H1 (cell line): Measurements from ENCODE around the gene LMAN1L. TPM values are rescaled to one million over a fixed set of nuclear protein-coding genes. Genes with fewer than 3 reads are reported as not detected.

Experiments used
- CTCF ChIA-PET: fragments of 300-600 bp; sonication (Branson Sonifier 250); formaldehyde crosslinking; loops from one replicate; lab custom pipeline; 2021; ENCODE audit not compliant: partially characterized antibody; lab: Charles Lee
- POLR2A ChIA-PET: fragments of 300-600 bp; sonication (Branson Sonifier 250); formaldehyde crosslinking; loops from one replicate; lab custom pipeline; 2021; ENCODE audit warnings: inconsistent platforms; ENCODE audit not compliant: partially characterized antibody; lab: Charles Lee
- DNase-seq, 2 experiments: peaks; one replicate each; pipeline versions ENCODE4 v3.0.0 to v3.0.0-alpha.2; 2010 to 2022; ENCODE audit warnings: low spot score in 2 of 2, low read depth in 1 of 2, mixed read lengths in 1 of 2
- FAIRE-seq: peaks from 2 replicates; lab custom pipeline; 2011; peaks lifted over from hg19 to GRCh38; lab: Jason Lieb, UNC
- H2AFZ ChIP-seq: 2 replicates; pipeline ENCODE4 v1.8.1; 2012; ENCODE audit warnings: low read length, inconsistent platforms
- H2AK5ac ChIP-seq: 2 replicates; pipeline ENCODE4 v1.6.1; 2013; ENCODE audit warnings: low read depth, low read length
- H2BK120ac ChIP-seq: replicated peaks from 2 replicates; pipeline ENCODE3; 2013; ENCODE audit warnings: low read depth, low read length, inconsistent platforms
- H2BK12ac ChIP-seq: 2 replicates; pipeline ENCODE4 v1.6.1; 2013; ENCODE audit warnings: low read depth, low read length
- H2BK15ac ChIP-seq: 2 replicates; pipeline ENCODE4 v1.6.1; 2013; ENCODE audit warnings: low read length
- H2BK20ac ChIP-seq: 2 replicates; pipeline ENCODE4 v1.6.1; 2013; ENCODE audit warnings: low read length
- H2BK5ac ChIP-seq: 2 replicates; pipeline ENCODE4 v1.6.1; 2013; ENCODE audit warnings: low read depth, low read length
- H3K14ac ChIP-seq: 2 replicates; pipeline ENCODE4 v1.6.1; 2013; ENCODE audit warnings: inconsistent platforms; ENCODE audit not compliant: insufficient read length
- H3K18ac ChIP-seq: 2 replicates; pipeline ENCODE4 v1.6.1; 2013; ENCODE audit warnings: low read length; ENCODE audit errors: extremely low read depth
- H3K23ac ChIP-seq: 2 replicates; pipeline ENCODE4 v1.6.1; 2013; ENCODE audit warnings: inconsistent platforms; ENCODE audit not compliant: insufficient read length
- H3K23me2 ChIP-seq: 2 replicates; pipeline ENCODE4 v1.6.1; 2013; ENCODE audit warnings: low read depth, low read length
- H3K27ac ChIP-seq: 2 replicates; pipeline ENCODE4 v1.6.1; 2011; ENCODE audit warnings: low read depth, low read length, inconsistent platforms
- H3K27me3 ChIP-seq, 4 experiments: replicated peaks in 1 of 4; 1 replicate in 1 of 4; 2 replicates in 3 of 4; pipeline versions ENCODE4 v1.6.1 to v1.8.1; 2011 to 2013; ENCODE audit warnings: low read length in 3 of 4, mild to moderate bottlenecking in 3 of 4, inconsistent platforms in 2 of 4, mixed read lengths in 2 of 4, moderate library complexity in 1 of 4; ENCODE audit not compliant: control insufficient read depth in 3 of 4, insufficient read depth in 3 of 4; ENCODE audit errors: extremely low read depth in 1 of 4
- H3K36me3 ChIP-seq, 4 experiments: 2 replicates each; pipeline versions ENCODE4 v1.6.1 to v1.8.1; 2011 to 2013; ENCODE audit warnings: mild to moderate bottlenecking in 4 of 4, low read length in 3 of 4, moderate library complexity in 2 of 4, control low read depth in 1 of 4, inconsistent platforms in 1 of 4; ENCODE audit not compliant: insufficient read depth in 4 of 4, control insufficient read depth in 2 of 4
- H3K4ac ChIP-seq: replicated peaks from 2 replicates; pipeline ENCODE3; 2013; ENCODE audit warnings: low read length, low read depth, mixed read lengths, inconsistent platforms; ENCODE audit not compliant: insufficient read length
- H3K4me1 ChIP-seq, 4 experiments: replicated peaks in 1 of 4; 1 replicate in 1 of 4; 2 replicates in 3 of 4; pipeline versions ENCODE4 v1.6.1 to v1.8.1; 2011 to 2013; ENCODE audit warnings: low read length in 3 of 4, inconsistent platforms in 2 of 4, mixed read lengths in 1 of 4; ENCODE audit not compliant: insufficient read depth in 4 of 4, control insufficient read depth in 3 of 4
- H3K4me2 ChIP-seq, 2 experiments: 2 replicates each; pipeline versions ENCODE4 v1.6.1 to v1.8.1; 2011 to 2013; ENCODE audit warnings: low read depth in 2 of 2, low read length in 2 of 2, control low read depth in 1 of 2, inconsistent platforms in 1 of 2, mild to moderate bottlenecking in 1 of 2; ENCODE audit not compliant: insufficient read depth in 1 of 2
- H3K4me3 ChIP-seq, 4 experiments: fragments of 200-600, 300-600 bp in 1 of 4; sonication (generic), shearing (Covaris generic), sonication (Bioruptor Twin) in 1 of 4; 2 replicates each; pipeline versions ENCODE4 v1.5.1 to v1.8.1; 2011 to 2016; ENCODE audit warnings: low read length in 4 of 4, low read depth in 3 of 4, control low read depth in 2 of 4, inconsistent platforms in 2 of 4, mild to moderate bottlenecking in 2 of 4, mixed read lengths in 1 of 4, moderate library complexity in 1 of 4; ENCODE audit not compliant: insufficient read depth in 2 of 4; ENCODE audit errors: extremely low read depth in 1 of 4
- H3K56ac ChIP-seq: replicated peaks from 2 replicates; pipeline ENCODE3; 2013; ENCODE audit warnings: low read depth, mild to moderate bottlenecking, mixed read lengths, low read length, inconsistent platforms; ENCODE audit not compliant: insufficient read length
- H3K79me1 ChIP-seq: 2 replicates; pipeline ENCODE4 v1.6.1; 2013; ENCODE audit warnings: low read depth, low read length, control low read depth
- H3K79me2 ChIP-seq, 2 experiments: 2 replicates each; pipeline versions ENCODE4 v1.6.1 to v1.8.1; 2012 to 2013; ENCODE audit warnings: low read length in 2 of 2, mild to moderate bottlenecking in 2 of 2, inconsistent platforms in 1 of 2; ENCODE audit not compliant: insufficient read depth in 2 of 2, control insufficient read depth in 1 of 2
- H3K9ac ChIP-seq, 4 experiments: replicated peaks in 1 of 4; 1 replicate in 1 of 4; 2 replicates in 3 of 4; pipeline versions ENCODE4 v1.6.1 to v1.8.1; 2011 to 2013; ENCODE audit warnings: low read depth in 3 of 4, low read length in 3 of 4, control low read depth in 2 of 4, mild to moderate bottlenecking in 2 of 4, moderate library complexity in 2 of 4, inconsistent platforms in 1 of 4; ENCODE audit errors: extremely low read depth in 1 of 4
- H3K9me3 ChIP-seq, 2 experiments: 2 replicates each; pipeline versions ENCODE4 v1.6.1 to v1.8.1; 2012 to 2013; ENCODE audit warnings: mild to moderate bottlenecking in 2 of 2, moderate library complexity in 2 of 2, control low read depth in 1 of 2, inconsistent platforms in 1 of 2, low read depth in 1 of 2, low read length in 1 of 2, mixed read lengths in 1 of 2; ENCODE audit not compliant: insufficient read depth in 2 of 2
- H4K20me1 ChIP-seq, 2 experiments: replicated peaks in 1 of 2; 2 replicates each; pipeline versions ENCODE3 to v1.8.1; 2011 to 2013; ENCODE audit warnings: inconsistent platforms in 2 of 2, low read length in 2 of 2, mild to moderate bottlenecking in 1 of 2; ENCODE audit not compliant: insufficient read depth in 2 of 2, control insufficient read depth in 1 of 2
- H4K5ac ChIP-seq: 2 replicates; pipeline ENCODE4 v1.6.1; 2013; ENCODE audit warnings: low read length, low read depth, mixed read lengths, inconsistent platforms; ENCODE audit not compliant: insufficient read length
- H4K8ac ChIP-seq: 2 replicates; pipeline ENCODE4 v1.8.0; 2013; ENCODE audit warnings: mild to moderate bottlenecking, moderate library complexity, low read length, inconsistent platforms; ENCODE audit not compliant: insufficient read depth; ENCODE audit errors: extremely low read depth
- H4K91ac ChIP-seq: replicated peaks from 2 replicates; pipeline ENCODE3; 2013; ENCODE audit warnings: low read length, mixed read lengths, inconsistent platforms; ENCODE audit not compliant: insufficient read length
- CEBPB ChIP-seq: IDR thresholded peaks from 2 replicates; pipeline ENCODE4 v1.6.1; 2012; ENCODE audit warnings: low read depth, low read length
- CHD1 ChIP-seq: IDR thresholded peaks from 2 replicates; pipeline ENCODE4 v1.6.1; 2012; ENCODE audit warnings: low read depth, low read length, improper control_type of control experiment
- CHD2 ChIP-seq: IDR thresholded peaks from 2 replicates; pipeline ENCODE4 v1.6.1; 2012; ENCODE audit warnings: low read length, improper control_type of control experiment
- GTF2F1 ChIP-seq: IDR thresholded peaks from 2 replicates; pipeline ENCODE4 v1.6.1; 2012; ENCODE audit warnings: low read depth, low read length, improper control_type of control experiment, borderline replicate concordance
- JUND ChIP-seq: IDR thresholded peaks from 2 replicates; pipeline ENCODE4 v1.6.1; 2011; ENCODE audit warnings: mild to moderate bottlenecking, improper control_type of control experiment, low read length
- KDM4A ChIP-seq: IDR thresholded peaks from one replicate; pipeline ENCODE4 v1.7.1; 2012; ENCODE audit warnings: low read depth, mild to moderate bottlenecking, moderate library complexity, low read length, inconsistent platforms; ENCODE audit not compliant: severe bottlenecking
- POLR2A ChIP-seq, 2 experiments: IDR thresholded peaks; 1 replicate in 1 of 2; 2 replicates in 1 of 2; pipeline ENCODE4 v1.6.1; 2011; ENCODE audit warnings: low read depth in 2 of 2, low read length in 2 of 2, mild to moderate bottlenecking in 2 of 2; ENCODE audit errors: control extremely low read depth in 1 of 2
- WGBS, 2 experiments: shearing (Covaris generic) in 1 of 2; methylation state at CpG; one replicate each; pipeline versions ENCODE4 v1.1.6 to v1.1.7; 2013 to 2015; ENCODE audit warnings: low lambda C conversion rate in 2 of 2, mixed read lengths in 2 of 2, inconsistent platforms in 1 of 2, low coverage in 1 of 2, missing lambda C conversion rate in 1 of 2; ENCODE audit not compliant: insufficient replicate concordance in 2 of 2, insufficient coverage in 1 of 2, insufficient read length in 1 of 2; ENCODE audit errors: extremely low coverage in 1 of 2, missing lambda C conversion rate in 1 of 2; 5-methylcytosine and 5-hydroxymethylcytosine counted together
- polyA plus RNA-seq, 7 experiments: library from polyadenylated mRNA; depleted of rRNA in 3 of 7; stranded (reverse) in 5 of 7; unstranded in 2 of 7; fragments of >200 nt in 5 of 7; fragments of 200-250 nt in 2 of 7; gene quantifications; 1 replicate in 5 of 7; 2 replicates in 1 of 7; 4 replicates in 1 of 7; pipeline versions ENCODE4 v1.2.1 to v1.2.3, GENCODE V29; 2011 to 2013; ENCODE audit warnings: missing spikeins in 2 of 7, mixed read lengths in 2 of 7
- total RNA-seq: library from RNA; stranded (reverse); fragmentation: NEBNext Ultra II Directional; extraction: Animal tissue kit (Norgen Biotek cat#: 25700); gene quantifications from 2 replicates; pipeline ENCODE4 v1.2.1, GENCODE V29; 2021
- TF ChIP-seq, protein P1 (sequence below): IDR thresholded peaks from 2 replicates; pipeline ENCODE4 v1.6.1; 2012; ENCODE audit warnings: low read length, inconsistent platforms
- TF ChIP-seq, protein P2 (sequence below): IDR thresholded peaks from 2 replicates; pipeline ENCODE4 v1.6.1; 2012; ENCODE audit warnings: inconsistent platforms
- TF ChIP-seq, protein P3 (sequence below): IDR thresholded peaks from 2 replicates; pipeline ENCODE4 v1.6.1; 2012; ENCODE audit warnings: inconsistent platforms

LMAN1L gene
- total and polyA plus RNA-seq, 2 of the 8 experiments (the other 6 are each of a cell fraction or from before 2014, with no cell fraction given), result not detected

DNA sequence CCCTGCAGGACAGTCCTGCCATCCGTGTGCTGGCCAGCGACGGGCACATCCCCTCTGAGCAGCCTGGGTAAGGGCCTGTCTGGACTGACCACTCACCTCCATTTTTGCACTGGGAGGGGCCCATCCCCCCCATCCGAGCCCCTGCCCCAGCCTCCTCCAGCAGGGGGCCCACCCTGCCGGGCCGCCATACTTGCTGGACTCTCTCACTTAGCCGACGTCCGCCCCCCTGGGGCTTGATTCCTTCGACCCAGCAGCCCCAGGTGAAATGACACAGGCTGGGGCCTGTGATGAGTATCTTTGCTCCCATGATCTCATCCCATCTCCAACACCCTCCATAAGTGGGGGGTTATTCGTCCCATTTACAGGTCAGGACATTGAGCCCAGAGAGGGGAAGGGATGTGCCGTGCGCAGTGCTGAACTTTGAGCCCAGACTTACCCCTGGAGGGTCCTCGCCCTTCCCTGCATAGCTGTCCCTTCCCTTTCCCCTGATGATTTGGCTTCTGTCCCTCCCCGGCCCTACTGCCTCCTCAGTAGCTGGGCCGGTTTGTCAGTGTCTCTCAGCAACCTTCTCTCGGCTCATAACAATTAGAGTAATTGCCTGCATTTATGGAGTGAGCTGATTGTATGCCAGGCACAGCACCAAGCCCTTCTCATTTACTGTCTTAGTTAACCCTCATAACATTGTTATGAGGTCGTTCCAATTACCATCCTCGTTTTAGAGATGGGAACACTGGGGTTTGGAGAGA, 4.2 kb downstream of the LMAN1L start:
- FAIRE-seq, result no peak
- no peak overlapping the region for H3K14ac ChIP-seq
- H3K23me2 ChIP-seq, result 0 out of 2 replicates have a peak, but pooled peaks cover 2% of the 10 kb centered on the region
- 91% methylated on average over 19 of the region's 19 CpGs; no CpG with 5 or more reads in 1 of the 2 experiments for WGBS, 2 experiments
- H3K18ac ChIP-seq, result 0 out of 2 replicates have a peak overlapping the region, but pooled peaks have one; percentile 4
- H3K27ac ChIP-seq, result no peak overlapping the region
- H2BK20ac ChIP-seq, result no peak overlapping the region
- H3K36me3 ChIP-seq, result no peaks in the 10 kb centered on the region
- H4K5ac ChIP-seq, result no peak overlapping the region
- no peaks in the 10 kb centered on the region for H3K9me3 ChIP-seq
- H2AFZ ChIP-seq, result no peak overlapping the region
- no peak overlapping the region; the same call in 1 of the 2 replicates for H2BK5ac ChIP-seq
- H2BK15ac ChIP-seq, result no peak overlapping the region; the same call in 1 of the 2 replicates
- no peak overlapping the region for H3K4me3 ChIP-seq
- no peak overlapping the region for H3K9ac ChIP-seq
- no peak overlapping the region for H4K8ac ChIP-seq
- H3K27me3 ChIP-seq, result no peaks in the 10 kb centered on the region
- ChIA-PET CTCF (interaction anchor here (0.6 to 15.7 kb wide), 20 partner anchors 10 to 275 kb away, joined by 3 to 135 read pairs (median 6); no protein-coding TSS in a partner anchor), POLR2A (interaction anchor here (0.7 to 3.1 kb wide), 6 partner anchors 9 to 188 kb away, joined by 3 to 7 read pairs (median 4); partner anchors contain the start of gene CPLX3)
- no peak overlapping the region for H3K23ac ChIP-seq
- H3K79me1 ChIP-seq, result no peaks in the 10 kb centered on the region
- H3K56ac ChIP-seq, result no peak overlapping the region
- H2AK5ac ChIP-seq, result no peak overlapping the region
- H2BK12ac ChIP-seq, result 0 out of 2 replicates have a peak overlapping the region, but pooled peaks have one; percentile 68
- no peak overlapping the region for H3K4me2 ChIP-seq
- H4K20me1 ChIP-seq, result no peaks in the 10 kb centered on the region
- H3K4ac ChIP-seq, result no peak overlapping the region
- H2BK120ac ChIP-seq, result no peak overlapping the region
- H3K4me1 ChIP-seq, result peaks cover 0 to 12% (median 6%) of the 10 kb centered on the region in 4 experiments; a peak in 6 of 7 replicates
- H3K79me2 ChIP-seq, result no peaks in the 10 kb centered on the region
- no peak overlapping the region for H4K91ac ChIP-seq
- DNase-seq, result no peak
- TF ChIP-seq, protein P1, sequence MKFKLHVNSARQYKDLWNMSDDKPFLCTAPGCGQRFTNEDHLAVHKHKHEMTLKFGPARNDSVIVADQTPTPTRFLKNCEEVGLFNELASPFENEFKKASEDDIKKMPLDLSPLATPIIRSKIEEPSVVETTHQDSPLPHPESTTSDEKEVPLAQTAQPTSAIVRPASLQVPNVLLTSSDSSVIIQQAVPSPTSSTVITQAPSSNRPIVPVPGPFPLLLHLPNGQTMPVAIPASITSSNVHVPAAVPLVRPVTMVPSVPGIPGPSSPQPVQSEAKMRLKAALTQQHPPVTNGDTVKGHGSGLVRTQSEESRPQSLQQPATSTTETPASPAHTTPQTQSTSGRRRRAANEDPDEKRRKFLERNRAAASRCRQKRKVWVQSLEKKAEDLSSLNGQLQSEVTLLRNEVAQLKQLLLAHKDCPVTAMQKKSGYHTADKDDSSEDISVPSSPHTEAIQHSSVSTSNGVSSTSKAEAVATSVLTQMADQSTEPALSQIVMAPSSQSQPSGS, result no peak
- TF ChIP-seq, protein P2, sequence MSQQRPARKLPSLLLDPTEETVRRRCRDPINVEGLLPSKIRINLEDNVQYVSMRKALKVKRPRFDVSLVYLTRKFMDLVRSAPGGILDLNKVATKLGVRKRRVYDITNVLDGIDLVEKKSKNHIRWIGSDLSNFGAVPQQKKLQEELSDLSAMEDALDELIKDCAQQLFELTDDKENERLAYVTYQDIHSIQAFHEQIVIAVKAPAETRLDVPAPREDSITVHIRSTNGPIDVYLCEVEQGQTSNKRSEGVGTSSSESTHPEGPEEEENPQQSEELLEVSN, result no peak
- TF ChIP-seq GTF2F1, result no peak
- TF ChIP-seq JUND, result no peak
- no peak for TF ChIP-seq KDM4A
- no peak for TF ChIP-seq CHD2
- no peak for TF ChIP-seq CEBPB
- TF ChIP-seq, protein P3, sequence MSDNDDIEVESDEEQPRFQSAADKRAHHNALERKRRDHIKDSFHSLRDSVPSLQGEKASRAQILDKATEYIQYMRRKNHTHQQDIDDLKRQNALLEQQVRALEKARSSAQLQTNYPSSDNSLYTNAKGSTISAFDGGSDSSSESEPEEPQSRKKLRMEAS, result no peak
- TF ChIP-seq POLR2A (IDR thresholded peaks at IDR 0.05; ENCODE audit: control extremely low read depth in 1 of 2, low read depth in 2 of 2, low read length in 2 of 2), result no peak
- TF ChIP-seq CHD1, result no peak
